Measurements from ENCODE around the gene CHM.
A peak's percentile ranks its signal among the peaks of the same experiment; 100 is the strongest.
"Not testable (repeated sequence)": the region's sequence is repeated elsewhere in the genome, so short reads cannot be mapped to it uniquely, and the experiment has no call there.

CHM gene

GRCh38 chrX:85922821-85923220 lies 124.5 kb downstream of the CHM start:
- Histone ChIP-seq H3K14ac (ENCODE audit: low read length) (no peak overlapping the region), H4K12ac (ENCODE audit: low read depth, low read length) (no peak overlapping the region), H2BK120ac (ENCODE audit: insufficient read depth, low read length, poor library complexity) (no peak overlapping the region), H3K79me2 (ENCODE audit: control insufficient read depth, insufficient read depth, low read length, poor library complexity) (no peaks in the 10 kb centered on the region), H3K36me3 (ENCODE audit: control insufficient read depth in 1 of 2, insufficient read depth in 2 of 2, low read length in 2 of 2) (no peaks in the 10 kb centered on the region), H3K4ac (ENCODE audit: low read depth, low read length) (no peak overlapping the region), H3K18ac (ENCODE audit: low read length) (no peak overlapping the region), H3K4me1 (ENCODE audit: control insufficient read depth in 1 of 2, insufficient read depth in 2 of 2, low read length in 2 of 2) (no peaks in the 10 kb centered on the region), H3K9me3 (ENCODE audit: insufficient read depth, low read depth, low read length) (no peaks in the 10 kb centered on the region), H3K27ac (ENCODE audit: low read depth, low read length) (no peak overlapping the region), H3K23ac (ENCODE audit: low read length) (no peak overlapping the region), H2AK5ac (ENCODE audit: low read length) (no peak overlapping the region), H2AFZ (ENCODE audit: insufficient read depth, low read length, poor library complexity) (no peak overlapping the region), H2BK12ac (ENCODE audit: low read length) (no peak overlapping the region), H3K4me2 (ENCODE audit: low read length) (no peak overlapping the region), H2BK5ac (ENCODE audit: low read depth, low read length, poor library complexity) (no peak overlapping the region), H3K4me3 (ENCODE audit: low read depth, low read length) (no peak overlapping the region), H3K79me1 (ENCODE audit: low read length) (no peaks in the 10 kb centered on the region), H4K8ac (ENCODE audit: low read depth, low read length) (no peak overlapping the region), H3K27me3 (ENCODE audit: insufficient read depth, low read length) (no peaks in the 10 kb centered on the region), H4K91ac (ENCODE audit: low read depth, low read length) (no peak overlapping the region), H3K9ac (ENCODE audit: low read length) (no peak overlapping the region)
- peak in 1 of 2 donors; percentile 16 for DNase-seq
- no CpG with 5 or more reads among the region's 3 CpGs for WGBS (ENCODE audit: extremely low coverage, insufficient coverage, insufficient read length)

GRCh38 chrX:85916656-85917280 lies 130.6 kb downstream of the CHM start:
- H3K4me1 ChIP-seq (ENCODE audit: control insufficient read depth in 1 of 2, insufficient read depth in 2 of 2, low read length in 2 of 2); H3K27ac ChIP-seq (ENCODE audit: low read depth, low read length); H3K4ac ChIP-seq (ENCODE audit: low read depth, low read length); H3K4me3 ChIP-seq (ENCODE audit: low read depth, low read length); H2AK5ac ChIP-seq (ENCODE audit: low read length); DNase-seq; H3K18ac ChIP-seq (ENCODE audit: low read length); H2BK120ac ChIP-seq (ENCODE audit: insufficient read depth, low read length, poor library complexity); H4K12ac ChIP-seq (ENCODE audit: low read depth, low read length); H4K91ac ChIP-seq (ENCODE audit: low read depth, low read length); H3K79me1 ChIP-seq (ENCODE audit: low read length); H3K9ac ChIP-seq (ENCODE audit: low read length); H2AFZ ChIP-seq (ENCODE audit: insufficient read depth, low read length, poor library complexity); H3K27me3 ChIP-seq (ENCODE audit: insufficient read depth, low read length); H3K79me2 ChIP-seq (ENCODE audit: control insufficient read depth, insufficient read depth, low read length, poor library complexity); H3K36me3 ChIP-seq (ENCODE audit: control insufficient read depth in 1 of 2, insufficient read depth in 2 of 2, low read length in 2 of 2); H3K9me3 ChIP-seq (ENCODE audit: insufficient read depth, low read depth, low read length); H3K23ac ChIP-seq (ENCODE audit: low read length); H2BK5ac ChIP-seq (ENCODE audit: low read depth, low read length, poor library complexity); H4K8ac ChIP-seq (ENCODE audit: low read depth, low read length); H2BK12ac ChIP-seq (ENCODE audit: low read length); H3K14ac ChIP-seq (ENCODE audit: low read length); H3K4me2 ChIP-seq (ENCODE audit: low read length): not testable (repeated sequence)
- no CpG with 5 or more reads among the region's 2 CpGs for WGBS (ENCODE audit: extremely low coverage, insufficient coverage, insufficient read length)

GRCh38 chrX:85914431-85914830 lies 132.9 kb downstream of the CHM start:
- no peak overlapping the region for H3K4me3 ChIP-seq (ENCODE audit: low read depth, low read length)
- H2BK120ac ChIP-seq (ENCODE audit: insufficient read depth, low read length, poor library complexity): no peak overlapping the region
- no peaks in the 10 kb centered on the region for H3K79me2 ChIP-seq (ENCODE audit: control insufficient read depth, insufficient read depth, low read length, poor library complexity)
- no peak overlapping the region for H2AFZ ChIP-seq (ENCODE audit: insufficient read depth, low read length, poor library complexity)
- no peak overlapping the region for H4K8ac ChIP-seq (ENCODE audit: low read depth, low read length)
- H3K27ac ChIP-seq (ENCODE audit: low read depth, low read length): no peak overlapping the region
- H3K18ac ChIP-seq (ENCODE audit: low read length): no peak overlapping the region
- H2BK5ac ChIP-seq (ENCODE audit: low read depth, low read length, poor library complexity): no peak overlapping the region
- DNase-seq: no peak
- no peak overlapping the region for H3K4ac ChIP-seq (ENCODE audit: low read depth, low read length)
- H3K27me3 ChIP-seq (ENCODE audit: insufficient read depth, low read length): no peaks in the 10 kb centered on the region
- no peak overlapping the region for H4K12ac ChIP-seq (ENCODE audit: low read depth, low read length)
- H3K4me2 ChIP-seq (ENCODE audit: low read length): no peak overlapping the region
- H3K4me1 ChIP-seq (ENCODE audit: control insufficient read depth in 1 of 2, insufficient read depth in 2 of 2, low read length in 2 of 2): no peaks in the 10 kb centered on the region
- no peak overlapping the region for H3K14ac ChIP-seq (ENCODE audit: low read length)
- no peaks in the 10 kb centered on the region for H3K36me3 ChIP-seq (ENCODE audit: control insufficient read depth in 1 of 2, insufficient read depth in 2 of 2, low read length in 2 of 2)
- H2BK12ac ChIP-seq (ENCODE audit: low read length): no peak overlapping the region
- no peak overlapping the region for H3K9ac ChIP-seq (ENCODE audit: low read length)
- H4K91ac ChIP-seq (ENCODE audit: low read depth, low read length): no peak overlapping the region
- WGBS (ENCODE audit: extremely low coverage, insufficient coverage, insufficient read length): no CpG with 5 or more reads among the region's 6 CpGs
- H3K9me3 ChIP-seq (ENCODE audit: insufficient read depth, low read depth, low read length): no peaks in the 10 kb centered on the region
- no peak overlapping the region for H2AK5ac ChIP-seq (ENCODE audit: low read length)
- no peak overlapping the region for H3K23ac ChIP-seq (ENCODE audit: low read length)
- H3K79me1 ChIP-seq (ENCODE audit: low read length): no peaks in the 10 kb centered on the region

GRCh38 chrX:85907316-85907715 lies 140.0 kb downstream of the CHM start:
- no peak overlapping the region for H3K4ac ChIP-seq (ENCODE audit: low read depth, low read length)
- whole genome bisulfite sequencing (ENCODE audit: extremely low coverage, insufficient coverage, insufficient read length): no CpG with 5 or more reads among the region's 3 CpGs
- no peaks in the 10 kb centered on the region for H3K79me2 ChIP-seq (ENCODE audit: control insufficient read depth, insufficient read depth, low read length, poor library complexity)
- no peak overlapping the region for H3K9ac ChIP-seq (ENCODE audit: low read length)
- H3K27me3 ChIP-seq (ENCODE audit: insufficient read depth, low read length): no peaks in the 10 kb centered on the region
- H3K4me2 ChIP-seq (ENCODE audit: low read length): no peak overlapping the region
- H2AK5ac ChIP-seq (ENCODE audit: low read length): no peak overlapping the region
- H3K27ac ChIP-seq (ENCODE audit: low read depth, low read length): no peak overlapping the region
- H2BK12ac ChIP-seq (ENCODE audit: low read length): no peak overlapping the region
- no peak overlapping the region for H2BK5ac ChIP-seq (ENCODE audit: low read depth, low read length, poor library complexity)
- no peak overlapping the region for H3K14ac ChIP-seq (ENCODE audit: low read length)
- H4K91ac ChIP-seq (ENCODE audit: low read depth, low read length): no peak overlapping the region
- no peak for DNase-seq
- H3K18ac ChIP-seq (ENCODE audit: low read length): no peak overlapping the region
- H3K9me3 ChIP-seq (ENCODE audit: insufficient read depth, low read depth, low read length): no peaks in the 10 kb centered on the region
- no peak overlapping the region for H3K23ac ChIP-seq (ENCODE audit: low read length)
- no peaks in the 10 kb centered on the region for H3K79me1 ChIP-seq (ENCODE audit: low read length)
- no peaks in the 10 kb centered on the region for H3K36me3 ChIP-seq (ENCODE audit: control insufficient read depth in 1 of 2, insufficient read depth in 2 of 2, low read length in 2 of 2)
- no peak overlapping the region for H2BK120ac ChIP-seq (ENCODE audit: insufficient read depth, low read length, poor library complexity)
- no peaks in the 10 kb centered on the region for H3K4me1 ChIP-seq (ENCODE audit: control insufficient read depth in 1 of 2, insufficient read depth in 2 of 2, low read length in 2 of 2)
- H2AFZ ChIP-seq (ENCODE audit: insufficient read depth, low read length, poor library complexity): no peak overlapping the region
- no peak overlapping the region for H4K8ac ChIP-seq (ENCODE audit: low read depth, low read length)
- no peak overlapping the region for H3K4me3 ChIP-seq (ENCODE audit: low read depth, low read length)
- H4K12ac ChIP-seq (ENCODE audit: low read depth, low read length): no peak overlapping the region
